Tibial nerve (tissue), 3 donors: Measurements from ENCODE around the gene TMUB1.

ENCODE experiments used
- POLR2A ChIP-seq, 2 donors: fragments of 450-650 bp; IDR thresholded peaks; one replicate each; pipeline ENCODE4 v1.6.1; 2017; ENCODE audit warnings: antibody characterized with exemption in 2 of 2, mild to moderate bottlenecking in 2 of 2, moderate library complexity in 2 of 2
- TF ChIP-seq, protein P1 (sequence below), 5 experiments: fragments of 200-600 bp in 3 of 5; fragments of 450-650 bp in 2 of 5; sonication (generic) in 3 of 5; IDR thresholded peaks; one replicate each; pipeline ENCODE4 v1.5.1; 2016 to 2019; ENCODE audit warnings: antibody characterized with exemption in 5 of 5, mild to moderate bottlenecking in 3 of 5, moderate library complexity in 2 of 5

GRCh38 chr7:151045262-151045661 is 38.0 kb downstream of the TMUB1 start:
- TF ChIP-seq, protein P1, sequence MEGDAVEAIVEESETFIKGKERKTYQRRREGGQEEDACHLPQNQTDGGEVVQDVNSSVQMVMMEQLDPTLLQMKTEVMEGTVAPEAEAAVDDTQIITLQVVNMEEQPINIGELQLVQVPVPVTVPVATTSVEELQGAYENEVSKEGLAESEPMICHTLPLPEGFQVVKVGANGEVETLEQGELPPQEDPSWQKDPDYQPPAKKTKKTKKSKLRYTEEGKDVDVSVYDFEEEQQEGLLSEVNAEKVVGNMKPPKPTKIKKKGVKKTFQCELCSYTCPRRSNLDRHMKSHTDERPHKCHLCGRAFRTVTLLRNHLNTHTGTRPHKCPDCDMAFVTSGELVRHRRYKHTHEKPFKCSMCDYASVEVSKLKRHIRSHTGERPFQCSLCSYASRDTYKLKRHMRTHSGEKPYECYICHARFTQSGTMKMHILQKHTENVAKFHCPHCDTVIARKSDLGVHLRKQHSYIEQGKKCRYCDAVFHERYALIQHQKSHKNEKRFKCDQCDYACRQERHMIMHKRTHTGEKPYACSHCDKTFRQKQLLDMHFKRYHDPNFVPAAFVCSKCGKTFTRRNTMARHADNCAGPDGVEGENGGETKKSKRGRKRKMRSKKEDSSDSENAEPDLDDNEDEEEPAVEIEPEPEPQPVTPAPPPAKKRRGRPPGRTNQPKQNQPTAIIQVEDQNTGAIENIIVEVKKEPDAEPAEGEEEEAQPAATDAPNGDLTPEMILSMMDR (IDR thresholded peaks at IDR 0.05), result no peak
- TF ChIP-seq POLR2A (IDR thresholded peaks at IDR 0.05), result no peak
